Measurements from ENCODE around the gene FAM241B.

- TF ChIP-seq, protein P1, sequence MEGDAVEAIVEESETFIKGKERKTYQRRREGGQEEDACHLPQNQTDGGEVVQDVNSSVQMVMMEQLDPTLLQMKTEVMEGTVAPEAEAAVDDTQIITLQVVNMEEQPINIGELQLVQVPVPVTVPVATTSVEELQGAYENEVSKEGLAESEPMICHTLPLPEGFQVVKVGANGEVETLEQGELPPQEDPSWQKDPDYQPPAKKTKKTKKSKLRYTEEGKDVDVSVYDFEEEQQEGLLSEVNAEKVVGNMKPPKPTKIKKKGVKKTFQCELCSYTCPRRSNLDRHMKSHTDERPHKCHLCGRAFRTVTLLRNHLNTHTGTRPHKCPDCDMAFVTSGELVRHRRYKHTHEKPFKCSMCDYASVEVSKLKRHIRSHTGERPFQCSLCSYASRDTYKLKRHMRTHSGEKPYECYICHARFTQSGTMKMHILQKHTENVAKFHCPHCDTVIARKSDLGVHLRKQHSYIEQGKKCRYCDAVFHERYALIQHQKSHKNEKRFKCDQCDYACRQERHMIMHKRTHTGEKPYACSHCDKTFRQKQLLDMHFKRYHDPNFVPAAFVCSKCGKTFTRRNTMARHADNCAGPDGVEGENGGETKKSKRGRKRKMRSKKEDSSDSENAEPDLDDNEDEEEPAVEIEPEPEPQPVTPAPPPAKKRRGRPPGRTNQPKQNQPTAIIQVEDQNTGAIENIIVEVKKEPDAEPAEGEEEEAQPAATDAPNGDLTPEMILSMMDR (optimal IDR thresholded peaks at IDR 0.05 in 1 of 3, IDR thresholded peaks at IDR 0.05 in 1 of 3, conservative IDR thresholded peaks at IDR 0.05 in 1 of 3; ENCODE audit: extremely low read depth in 1 of 3, insufficient read depth in 2 of 3, low read length in 3 of 3) = no peak
- no peak for TF ChIP-seq EZH2 (IDR thresholded peaks at IDR 0.05; ENCODE audit: low read length)
Observed at GRCh38 chr10:69620625-69621024, 9.4 kb upstream of the FAM241B start.
